A549 (cell line): ENCODE data around the gene CLASP2. TPM values are rescaled to one million over a fixed set of nuclear protein-coding genes. Genes with fewer than 3 reads are reported as not detected.

ENCODE experiments used
- ATAC-seq, 2 experiments: fragments of 200-7000 bp in 1 of 2; fragments of >200 bp in 1 of 2; cut with Nextera tagmentation in 1 of 2; cut with Tn5 transposase in 1 of 2; 3 replicates each; pipeline versions ENCODE4 v1.8.0 to v1.9.1; 2018 to 2020; ENCODE audit warnings: mild to moderate bottlenecking in 1 of 2, moderate library complexity in 1 of 2
- CTCF ChIA-PET: fragments of 300-600 bp; sonication (Branson Sonifier 250); formaldehyde crosslinking; extraction: SDS; loops from one replicate; lab custom pipeline; 2021; ENCODE audit warnings: antibody characterized with exemption, inconsistent platforms; lab: Yijun Ruan, JAX
- POLR2A ChIA-PET: fragments of 350-600 bp; formaldehyde crosslinking; extraction: SDS; loops from one replicate; lab custom pipeline; 2021; ENCODE audit warnings: antibody characterized with exemption, inconsistent platforms; lab: Yijun Ruan, JAX
- DNase-seq, 2 experiments: peaks; one replicate each; pipeline versions ENCODE4 v3.0.0 to v3.0.0-alpha.2; 2011 to 2016; ENCODE audit warnings: low read depth in 1 of 2, low spot score in 1 of 2
- FAIRE-seq: peaks from 2 replicates; lab custom pipeline; 2011; peaks lifted over from hg19 to GRCh38; lab: Jason Lieb, UNC
- H3K27ac ChIP-seq, 2 experiments: fragments of >200 bp; sonication (Bioruptor Twin); formaldehyde crosslinking; 3 replicates each; pipeline ENCODE4 v1.5.1; 2016 to 2017
- H3K4me1 ChIP-seq: fragments of >200 bp; sonication (Bioruptor Twin); formaldehyde crosslinking; 3 replicates; pipeline ENCODE4 v1.6.1; 2016
- H3K4me2 ChIP-seq: fragments of >200 bp; sonication (Bioruptor Twin); formaldehyde crosslinking; 3 replicates; pipeline ENCODE4 v1.6.1; 2016
- H3K4me3 ChIP-seq: fragments of >200 bp; sonication (Bioruptor Twin); formaldehyde crosslinking; 3 replicates; pipeline ENCODE4 v1.5.1; 2016
- H3K9me3 ChIP-seq: fragments of >200 bp; sonication (Bioruptor Twin); formaldehyde crosslinking; 3 replicates; pipeline ENCODE4 v1.6.1; 2016
- BCL3 ChIP-seq: fragments of >200 bp; sonication (Bioruptor Twin); formaldehyde crosslinking; IDR thresholded peaks from 3 replicates; pipeline ENCODE4 v1.6.1; 2016
- BHLHE40 ChIP-seq: IDR thresholded peaks from 2 replicates; pipeline ENCODE4 v1.6.1; 2012; ENCODE audit warnings: low read depth, low read length, inconsistent platforms
- CBX2 ChIP-seq: fragments of 200-600 bp; sonication (generic); IDR thresholded peaks from 2 replicates; pipeline ENCODE4 v1.6.1; 2016; ENCODE audit warnings: low read depth, mild to moderate bottlenecking, borderline replicate concordance
- CHD4 ChIP-seq: fragments of 200-600 bp; sonication (generic); IDR thresholded peaks from 2 replicates; pipeline ENCODE4 v1.6.1; 2016; ENCODE audit warnings: antibody characterized with exemption, mild to moderate bottlenecking, borderline replicate concordance
- E2F6 ChIP-seq: IDR thresholded peaks from 2 replicates; pipeline ENCODE4 v1.6.1; 2012; ENCODE audit warnings: low read depth, borderline replicate concordance
- GATA3 ChIP-seq: IDR thresholded peaks from 2 replicates; pipeline ENCODE4 v1.6.1; 2012; ENCODE audit warnings: borderline replicate concordance
- HES2 ChIP-seq: fragments of >200 bp; sonication (Bioruptor Twin); formaldehyde crosslinking; IDR thresholded peaks from 2 replicates; pipeline ENCODE4 v1.6.1; 2016
- HOXA7 ChIP-seq: fragments of 250-450 bp; sonication (Bioruptor Pico); IDR thresholded peaks from 2 replicates; pipeline ENCODE4 v1.5.0; 2020; ENCODE audit warnings: mild to moderate bottlenecking, moderate library complexity
- HOXB13 ChIP-seq: fragments of 250-450 bp; sonication (Bioruptor Pico); IDR thresholded peaks from 2 replicates; pipeline ENCODE4 v1.5.0; 2020; ENCODE audit warnings: low read depth, mild to moderate bottlenecking, moderate library complexity
- JUN ChIP-seq, 2 experiments: fragments of >200 bp; sonication (Bioruptor Twin); formaldehyde crosslinking; IDR thresholded peaks; 2 replicates in 1 of 2; 3 replicates in 1 of 2; pipeline ENCODE4 v1.6.1; 2016 to 2017
- KDM1A ChIP-seq: fragments of 200-600 bp; sonication (generic); IDR thresholded peaks from 2 replicates; pipeline ENCODE4 v1.6.1; 2016; ENCODE audit warnings: low read depth, mild to moderate bottlenecking
- MAZ ChIP-seq: fragments of 150-350 bp; IDR thresholded peaks from 2 replicates; pipeline ENCODE4 v1.6.1; 2014; ENCODE audit warnings: antibody characterized with exemption, low read depth, low read length, borderline replicate concordance
- NR3C1 ChIP-seq: fragments of >200 bp; sonication (Bioruptor Twin); formaldehyde crosslinking; IDR thresholded peaks from 3 replicates; pipeline ENCODE4 v1.6.1; 2017
- PBX3 ChIP-seq: IDR thresholded peaks from 2 replicates; pipeline ENCODE4 v1.6.1; 2012
- POLR2AphosphoS2 ChIP-seq: conservative IDR thresholded peaks from 2 replicates; pipeline ENCODE4 v1.6.1; 2012; ENCODE audit warnings: low read length, improper control_type of control experiment, inconsistent platforms
- RARB ChIP-seq: fragments of 250-450 bp; sonication (Bioruptor Pico); IDR thresholded peaks from 2 replicates; pipeline ENCODE4 v1.8.0; 2021; ENCODE audit warnings: mild to moderate bottlenecking, moderate library complexity
- RCOR1 ChIP-seq: fragments of 150-350 bp; IDR thresholded peaks from 2 replicates; pipeline ENCODE4 v1.6.1; 2014; ENCODE audit warnings: antibody characterized with exemption, low read length, low read depth
- RFX5 ChIP-seq: fragments of 450-650 bp; IDR thresholded peaks from 2 replicates; pipeline ENCODE4 v1.7.1; 2014; ENCODE audit warnings: antibody characterized with exemption, mild to moderate bottlenecking, moderate library complexity
- SMC3 ChIP-seq: fragments of >200 bp; sonication (Bioruptor Twin); formaldehyde crosslinking; IDR thresholded peaks from 3 replicates; pipeline ENCODE4 v1.6.1; 2018; ENCODE audit warnings: inconsistent platforms
- TP53 ChIP-seq: fragments of 250-450 bp; sonication (Bioruptor Pico); IDR thresholded peaks from 2 replicates; pipeline ENCODE4 v1.5.0; 2021; ENCODE audit warnings: mild to moderate bottlenecking, moderate library complexity
- ZSCAN20 ChIP-seq: fragments of 250-450 bp; sonication (Bioruptor Pico); IDR thresholded peaks from 2 replicates; pipeline ENCODE4 v1.8.0; 2022; ENCODE audit warnings: mild to moderate bottlenecking, moderate library complexity
- WGBS: methylation state at CpG from one replicate; pipeline ENCODE4 v1.1.6; 2017; ENCODE audit errors: missing lambda C conversion rate; 5-methylcytosine and 5-hydroxymethylcytosine counted together
- polyA plus RNA-seq, 4 experiments: library from polyadenylated mRNA; depleted of rRNA in 3 of 4; stranded (reverse); fragments of >200 nt; fragmentation: RNase III in 1 of 4; extraction: RNeasy Plus Mini Kit Qiagen cat#74134 plus additional on column Dnase treatment in 1 of 4; gene quantifications; 2 replicates in 3 of 4; 3 replicates in 1 of 4; pipeline ENCODE4 v1.2.3, GENCODE V29; 2011 to 2017

CLASP2 gene
- polyA plus RNA-seq, 2 of the 4 experiments (the other 2 are of a cell fraction), result 18.1 to 66.5 TPM

- H3K4me1 ChIP-seq, result no peaks in the 10 kb centered on the region
- CTCF ChIA-PET, result no interaction called here
- POLR2A ChIA-PET, result no interaction called here
- H3K4me3 ChIP-seq, result no peak overlapping the region
- DNase-seq, result no peak
- ATAC-seq, result no peak
- FAIRE-seq, result no peak
- no peak overlapping the region for H3K27ac ChIP-seq
- no peak overlapping the region for H3K4me2 ChIP-seq
- no peaks in the 10 kb centered on the region for H3K9me3 ChIP-seq
- WGBS, result 87% methylated on average over 4 of the region's 4 CpGs
- no peak for TF ChIP-seq KDM1A
- TF ChIP-seq POLR2AphosphoS2, result no peak
- TF ChIP-seq PBX3, result no peak
- no peak for TF ChIP-seq HOXA7 (CRISPR knock-in tag)
- no peak for TF ChIP-seq TP53 (CRISPR knock-in tag)
- no peak for TF ChIP-seq SMC3
- no peak for TF ChIP-seq ZSCAN20
- no peak for TF ChIP-seq CBX2
- TF ChIP-seq HES2, result no peak
- TF ChIP-seq MAZ, result no peak
- TF ChIP-seq E2F6, result no peak
- no peak for TF ChIP-seq RARB (CRISPR knock-in tag)
- no peak for TF ChIP-seq RCOR1
- no peak for TF ChIP-seq RFX5
- TF ChIP-seq BCL3, result no peak
- no peak for TF ChIP-seq NR3C1
Observed at GRCh38 chr3:33538678-33539339, 179.2 kb downstream of the CLASP2 start.

GRCh38 chr3:33537133-33537532 lies 180.9 kb downstream of the CLASP2 start:
- DNase-seq (no peak), FAIRE-seq (no peak)

GRCh38 chr3:33526787-33527186 lies 191.3 kb downstream of the CLASP2 start:
- Histone ChIP-seq H3K4me1 (no peaks in the 10 kb centered on the region), H3K27ac (no peak overlapping the region), H3K4me3 (no peak overlapping the region), H3K9me3 (peaks cover 31% of the 10 kb centered on the region), H3K4me2 (no peak overlapping the region)
- FAIRE-seq (no peak), ATAC-seq (no peak), DNase-seq (no peak)
- CTCF ChIA-PET, result no interaction called here
- 77% methylated on average over 1 of the region's 1 CpG for WGBS
- POLR2A ChIA-PET, result no interaction called here
- TF ChIP-seq KDM1A, result peak; percentile 71; the same call in 1 of the 2 replicates
- TF ChIP-seq CHD4, result 0 out of 2 replicates have a peak, but pooled peaks have one; percentile 52
- no peak for TF ChIP-seq JUN (IDR thresholded peaks at IDR 0.05)

More at GRCh38 chr3:33537133-33537532, 180.9 kb downstream of the CLASP2 start:
- ChIA-PET POLR2A (no interaction called here), CTCF (interaction anchor here (1.3 kb wide), 1 partner anchor 17 kb away, joined by 5 read pairs; no protein-coding TSS in a partner anchor)
- TF ChIP-seq HOXB13 (CRISPR knock-in tag), result no peak
- no peak for TF ChIP-seq GATA3
- TF ChIP-seq ZSCAN20, result no peak
- TF ChIP-seq HOXA7 (CRISPR knock-in tag), result no peak
- TF ChIP-seq BHLHE40, result no peak
- Histone ChIP-seq H3K9me3 (no peaks in the 10 kb centered on the region), H3K4me1 (no peaks in the 10 kb centered on the region), H3K27ac (no peak overlapping the region), H3K4me2 (no peak overlapping the region), H3K4me3 (no peak overlapping the region)
- no peak for ATAC-seq
